Stimulated activated CD8-positive, alpha-beta memory T cell treated with anti-CD3 and anti-CD28 coated beads, Interleukin-7, amount 100 ng/mL, for 4 hours (primary cell): ENCODE measurements around the gene TRDN.
"Not testable (repeated sequence)": the region's sequence is repeated elsewhere in the genome, so short reads cannot be mapped to it uniquely, and the experiment has no call there.

ENCODE experiments used
- DNase-seq, 2 donors: peaks; one replicate each; pipeline ENCODE4 v3.0.0-alpha.2; 2020; ENCODE audit warnings: low read depth in 2 of 2

Gene TRDN

GRCh38 chr6:123508290-123508689, 128.5 kb downstream of the TRDN start:
- no peak for DNase-seq

- DNase-seq = no peak
Observed at GRCh38 chr6:123507582-123507981, 129.2 kb downstream of the TRDN start.

- no peak for DNase-seq
Observed at GRCh38 chr6:123503619-123504018, 133.1 kb downstream of the TRDN start.

GRCh38 chr6:123497025-123497424, 139.7 kb downstream of the TRDN start:
- no peak for DNase-seq

GRCh38 chr6:123489589-123489988, 147.2 kb downstream of the TRDN start:
- no peak for DNase-seq

GRCh38 chr6:123480986-123481385, 155.8 kb downstream of the TRDN start:
- DNase-seq = no peak

GRCh38 chr6:123472025-123472702, 164.6 kb downstream of the TRDN start:
- not testable (repeated sequence) for DNase-seq

- no peak for DNase-seq
Observed at GRCh38 chr6:123467392-123467791, 169.4 kb downstream of the TRDN start.

- no peak for DNase-seq
Observed at GRCh38 chr6:123462152-123462551, 174.6 kb downstream of the TRDN start.

GRCh38 chr6:123458218-123458617, 178.5 kb downstream of the TRDN start:
- DNase-seq = no peak

GRCh38 chr6:123456836-123457235, 179.9 kb downstream of the TRDN start:
- no peak for DNase-seq

- no peak for DNase-seq
Observed at GRCh38 chr6:123454448-123454847, 182.3 kb downstream of the TRDN start.

- not testable (repeated sequence) for DNase-seq
Observed at GRCh38 chr6:123453071-123453470, 183.7 kb downstream of the TRDN start.

- no peak for DNase-seq
Observed at GRCh38 chr6:123448306-123448884, 188.4 kb downstream of the TRDN start.

- DNase-seq = no peak
Observed at GRCh38 chr6:123447315-123447937, 189.3 kb downstream of the TRDN start.

- DNase-seq = no peak
Observed at GRCh38 chr6:123439371-123439770, 197.4 kb downstream of the TRDN start.

- no peak for DNase-seq
Observed at GRCh38 chr6:123434186-123434585, 202.6 kb downstream of the TRDN start.

- DNase-seq = no peak
Observed at GRCh38 chr6:123430970-123431369, 205.8 kb downstream of the TRDN start.

GRCh38 chr6:123427008-123427407, 209.7 kb downstream of the TRDN start:
- no peak for DNase-seq

GRCh38 chr6:123423130-123423529, 213.6 kb downstream of the TRDN start:
- DNase-seq = no peak

- no peak for DNase-seq
Observed at GRCh38 chr6:123420512-123420911, 216.2 kb downstream of the TRDN start.

- DNase-seq = no peak
Observed at GRCh38 chr6:123418071-123418470, 218.7 kb downstream of the TRDN start.

GRCh38 chr6:123417535-123417934, 219.2 kb downstream of the TRDN start:
- DNase-seq = no peak
